Tibial nerve (tissue), 4 donors: Measurements from ENCODE around the gene SLC25A31. TPM values are rescaled to one million over a fixed set of nuclear protein-coding genes. Genes with fewer than 3 reads are reported as not detected.

Experiments used
- DNase-seq, 2 donors: peaks; one replicate each; pipeline ENCODE4 v3.0.0-alpha.2; 2019; ENCODE audit warnings: low spot score in 2 of 2
- H3K27ac ChIP-seq, 4 donors: fragments of 200-600 bp; sonication (generic) in 3 of 4; one replicate each; pipeline ENCODE4 v1.5.1; 2017 to 2019; ENCODE audit warnings: mild to moderate bottlenecking in 1 of 4
- H3K27me3 ChIP-seq, 2 donors: fragments of 200-600 bp; sonication (generic) in 1 of 2; one replicate each; pipeline versions ENCODE4 v1.5.1 to v1.6.0; 2017 to 2019
- H3K36me3 ChIP-seq, 3 donors: fragments of 200-600 bp; sonication (generic); one replicate each; pipeline ENCODE4 v1.5.1; 2018 to 2019
- H3K4me1 ChIP-seq, 4 donors: fragments of 200-600 bp; sonication (generic) in 3 of 4; one replicate each; pipeline ENCODE4 v1.5.1; 2017 to 2019
- H3K4me3 ChIP-seq, 4 donors: fragments of 200-600 bp; sonication (generic) in 3 of 4; one replicate each; pipeline ENCODE4 v1.5.1; 2017 to 2019; ENCODE audit warnings: mild to moderate bottlenecking in 1 of 4, moderate library complexity in 1 of 4
- H3K9me3 ChIP-seq, 4 donors: fragments of 200-600 bp; sonication (generic) in 3 of 4; one replicate each; pipeline ENCODE4 v1.5.1; 2017 to 2019
- CTCF ChIP-seq, 5 experiments: fragments of 200-600 bp in 3 of 5; fragments of 450-650 bp in 2 of 5; sonication (generic) in 3 of 5; IDR thresholded peaks; one replicate each; pipeline ENCODE4 v1.5.1; 2016 to 2019; ENCODE audit warnings: antibody characterized with exemption in 5 of 5, mild to moderate bottlenecking in 3 of 5, moderate library complexity in 2 of 5
- EP300 ChIP-seq, 2 donors: sonication (generic); formaldehyde crosslinking; IDR thresholded peaks; one replicate each; pipeline ENCODE4 v1.6.1; 2017; ENCODE audit warnings: antibody characterized with exemption in 2 of 2, mild to moderate bottlenecking in 1 of 2
- POLR2A ChIP-seq, 2 donors: fragments of 450-650 bp; IDR thresholded peaks; one replicate each; pipeline ENCODE4 v1.6.1; 2017; ENCODE audit warnings: antibody characterized with exemption in 2 of 2, mild to moderate bottlenecking in 2 of 2, moderate library complexity in 2 of 2
- WGBS, 2 donors: methylation state at CpG; one replicate each; pipeline ENCODE4 v1.1.5; 2018; 5-methylcytosine and 5-hydroxymethylcytosine counted together
- total RNA-seq, 4 donors: library from RNA; depleted of rRNA; stranded (reverse); fragments of >200 nt; gene quantifications; one replicate each; pipeline ENCODE4 v1.1.0, GENCODE V29; 2016

Gene SLC25A31
- total RNA-seq, 4 donors from 2014 or later = not detected

- WGBS, 2 donors = 39 to 46% methylated on average over 4 of the region's 4 CpGs
These were observed 7.1 kb downstream of the SLC25A31 start for GRCh38 chr4:127737295-127737694.

GRCh38 chr4:127741247-127741646 is 11.0 kb downstream of the SLC25A31 start:
- DNase-seq = no peak
- WGBS, 2 donors = 98% methylated on average over 1 of the region's 1 CpG
- Histone ChIP-seq H3K27ac (no peak overlapping the region), H3K27me3 (no peaks in the 10 kb centered on the region), H3K4me3 (no peak overlapping the region), H3K9me3 (no peaks in the 10 kb centered on the region), H3K4me1 (no peaks in the 10 kb centered on the region), H3K36me3 (no peaks in the 10 kb centered on the region)
- no peak for TF ChIP-seq EP300 (IDR thresholded peaks at IDR 0.05)
- no peak for TF ChIP-seq POLR2A (IDR thresholded peaks at IDR 0.05)
- no peak for TF ChIP-seq CTCF (IDR thresholded peaks at IDR 0.05)

More at GRCh38 chr4:127737295-127737694, 7.1 kb downstream of the SLC25A31 start:
- no peaks in the 10 kb centered on the region for H3K9me3 ChIP-seq
- no peak for DNase-seq
- no peaks in the 10 kb centered on the region for H3K27me3 ChIP-seq
- no peak overlapping the region for H3K27ac ChIP-seq
- no peaks in the 10 kb centered on the region for H3K36me3 ChIP-seq
- H3K4me3 ChIP-seq = no peak overlapping the region
- H3K4me1 ChIP-seq = no peaks in the 10 kb centered on the region
- TF ChIP-seq CTCF (IDR thresholded peaks at IDR 0.05) (no peak), POLR2A (IDR thresholded peaks at IDR 0.05) (no peak), EP300 (IDR thresholded peaks at IDR 0.05) (no peak)

DNA sequence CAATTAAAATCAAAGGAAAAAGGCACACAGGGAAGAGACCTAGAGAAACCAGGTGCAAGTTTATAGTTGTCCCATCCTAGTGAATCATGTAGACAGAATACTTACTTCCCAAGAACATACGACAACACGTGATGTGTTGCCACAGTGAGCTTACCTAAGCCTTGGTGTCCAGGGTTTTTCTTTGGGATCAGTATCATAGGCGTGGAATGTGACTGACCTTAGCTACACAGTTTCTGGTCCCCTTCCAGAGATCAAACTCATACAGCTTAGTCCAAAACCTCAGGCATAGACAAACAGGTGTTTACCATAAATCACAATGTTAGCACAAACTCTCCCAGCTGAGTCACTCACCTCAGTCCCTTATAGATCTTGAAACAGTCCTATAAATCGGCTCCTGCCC is 17.7 kb downstream of the SLC25A31 start:
- H3K9me3 ChIP-seq = peaks cover 0 to 25% (median 0%) of the 10 kb centered on the region in 4 donors
- no peaks in the 10 kb centered on the region for H3K4me1 ChIP-seq
- no peaks in the 10 kb centered on the region for H3K27me3 ChIP-seq
- H3K27ac ChIP-seq = no peak overlapping the region
- H3K4me3 ChIP-seq = no peak overlapping the region
- WGBS, 2 donors = 85 to 90% methylated on average over 4 of the region's 4 CpGs
- H3K36me3 ChIP-seq = no peaks in the 10 kb centered on the region
- no peak for TF ChIP-seq EP300 (IDR thresholded peaks at IDR 0.05)
- TF ChIP-seq CTCF (IDR thresholded peaks at IDR 0.05) = no peak
- TF ChIP-seq POLR2A (IDR thresholded peaks at IDR 0.05) = no peak
- no peak for DNase-seq

DNA sequence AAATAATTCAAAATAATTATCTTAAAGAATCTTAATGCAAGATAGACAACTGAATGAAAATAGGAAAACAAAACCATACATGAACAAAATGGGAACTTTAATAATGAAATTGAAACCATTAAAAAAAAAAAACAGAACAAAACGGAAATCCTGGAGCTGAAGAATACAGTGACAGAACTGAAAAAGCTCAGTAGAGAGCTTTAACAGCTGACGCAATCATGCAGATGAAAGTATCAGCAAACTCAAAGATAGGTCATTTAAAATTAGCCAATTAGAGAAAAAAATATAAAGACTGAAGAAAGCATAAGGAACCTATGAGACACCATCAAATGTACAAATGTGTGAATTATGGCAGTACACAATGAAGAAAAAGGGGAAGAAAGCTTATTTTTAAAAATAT is 18.8 kb downstream of the SLC25A31 start:
- H3K9me3 ChIP-seq = peaks cover 0 to 26% (median 0%) of the 10 kb centered on the region in 4 donors
- H3K4me3 ChIP-seq = no peak overlapping the region
- H3K27ac ChIP-seq = no peak overlapping the region
- no peaks in the 10 kb centered on the region for H3K4me1 ChIP-seq
- no peaks in the 10 kb centered on the region for H3K27me3 ChIP-seq
- 84 to 90% methylated on average over 2 of the region's 2 CpGs for WGBS, 2 donors
- no peak for TF ChIP-seq POLR2A (IDR thresholded peaks at IDR 0.05)
- no peak for TF ChIP-seq EP300 (IDR thresholded peaks at IDR 0.05)
- TF ChIP-seq CTCF (IDR thresholded peaks at IDR 0.05) = no peak
- H3K36me3 ChIP-seq = no peaks in the 10 kb centered on the region
- no peak for DNase-seq

DNA sequence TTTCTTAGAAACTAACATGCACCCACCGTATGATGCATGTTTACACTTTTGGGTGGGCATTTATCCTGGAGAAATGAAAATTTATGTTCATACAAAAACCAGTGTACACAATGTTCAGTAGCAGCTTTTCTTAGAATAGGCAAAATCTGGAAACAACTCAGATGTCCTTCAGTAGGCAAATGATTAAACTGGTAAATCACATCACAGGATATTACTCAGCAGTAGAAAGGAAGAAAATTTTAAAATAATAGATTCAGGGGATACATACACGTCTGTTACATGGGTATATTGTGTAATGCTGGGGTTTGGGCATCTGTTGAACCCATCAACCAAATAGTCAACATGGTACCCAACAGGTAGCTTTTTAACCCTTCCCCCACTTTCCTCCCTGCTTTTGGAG is 26.7 kb downstream of the SLC25A31 start:
- no peak for TF ChIP-seq EP300 (IDR thresholded peaks at IDR 0.05)
- 83 to 92% methylated on average over 2 of the region's 2 CpGs for WGBS, 2 donors
- H3K27me3 ChIP-seq = no peaks in the 10 kb centered on the region
- no peak for DNase-seq
- peaks cover 0 to 11% (median 0%) of the 10 kb centered on the region in 4 donors for H3K9me3 ChIP-seq
- no peaks in the 10 kb centered on the region for H3K36me3 ChIP-seq
- no peaks in the 10 kb centered on the region for H3K4me1 ChIP-seq
- no peak overlapping the region for H3K4me3 ChIP-seq
- no peak overlapping the region for H3K27ac ChIP-seq
